KMS-11 (cell line): ENCODE results near the gene CAPN14.

Source experiments
- H2AFZ ChIP-seq: fragments of 200-600 bp; sonication (generic); 2 replicates; pipeline ENCODE4 v1.6.1; 2016; ENCODE audit warnings: antibody characterized with exemption, mixed run types, low read depth
- H3K27ac ChIP-seq: fragments of 200-600 bp; sonication (generic); 2 replicates; pipeline ENCODE4 v1.6.1; 2016; ENCODE audit warnings: mild to moderate bottlenecking, mixed run types
- H3K27me3 ChIP-seq: fragments of 200-600 bp; sonication (generic); 2 replicates; pipeline ENCODE4 v1.6.1; 2017; ENCODE audit warnings: mild to moderate bottlenecking, low read depth, mixed run types, moderate library complexity; ENCODE audit not compliant: insufficient read depth
- H3K36me3 ChIP-seq: fragments of 200-600 bp; sonication (generic); 2 replicates; pipeline ENCODE4 v1.6.1; 2017; ENCODE audit warnings: mild to moderate bottlenecking, mixed run types; ENCODE audit not compliant: insufficient read depth
- H3K4me1 ChIP-seq: fragments of 200-600 bp; sonication (generic); 2 replicates; pipeline ENCODE4 v1.6.1; 2016; ENCODE audit warnings: mild to moderate bottlenecking, low read depth, mixed run types; ENCODE audit not compliant: poor library complexity, severe bottlenecking
- H3K4me2 ChIP-seq: fragments of 200-600 bp; sonication (generic); 2 replicates; pipeline ENCODE4 v1.7.0; 2016; ENCODE audit warnings: mild to moderate bottlenecking, mixed run types
- H3K4me3 ChIP-seq: fragments of 200-600 bp; sonication (generic); IDR thresholded peaks from 2 replicates; pipeline ENCODE4 v1.6.1; 2017; ENCODE audit warnings: low read depth, low read length, mixed read lengths; ENCODE audit not compliant: insufficient read depth
- H3K79me2 ChIP-seq: fragments of 200-600 bp; sonication (generic); 2 replicates; pipeline ENCODE4 v1.6.1; 2016; ENCODE audit warnings: low read depth, mixed run types; ENCODE audit not compliant: insufficient read depth
- H3K9ac ChIP-seq: fragments of 200-600 bp; sonication (generic); 2 replicates; pipeline ENCODE4 v1.6.1; 2016; ENCODE audit warnings: mild to moderate bottlenecking, mixed run types
- H4K20me1 ChIP-seq: fragments of 200-600 bp; sonication (generic); 2 replicates; pipeline ENCODE4 v1.6.1; 2016; ENCODE audit warnings: mild to moderate bottlenecking, mixed run types; ENCODE audit not compliant: insufficient read depth
- CTCF ChIP-seq: fragments of 200-600 bp; sonication (generic); conservative IDR thresholded peaks from 2 replicates; pipeline ENCODE4 v1.6.1; 2017; ENCODE audit warnings: low read depth, mild to moderate bottlenecking, antibody characterized with exemption, low read length, moderate library complexity, mixed read lengths

The CAPN14 gene

DNA sequence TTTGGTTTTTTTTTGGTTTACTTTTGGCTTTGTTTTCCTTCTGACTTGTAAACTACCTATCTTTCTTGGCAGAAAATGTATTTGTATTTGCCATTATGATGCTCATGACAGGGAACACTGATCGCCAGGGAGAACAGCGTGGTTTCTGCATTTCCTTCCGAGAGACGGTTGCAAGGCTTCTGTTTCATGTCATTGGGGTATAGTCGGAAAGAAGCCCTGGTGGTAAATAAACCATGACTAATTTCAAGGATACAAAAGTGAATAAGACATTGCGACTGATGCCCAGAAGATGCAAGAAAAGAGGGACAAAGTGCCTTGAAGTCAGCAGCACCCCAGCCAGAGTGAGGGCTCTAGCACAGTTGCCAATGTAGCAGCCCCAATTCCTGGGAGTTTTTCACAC, 4.2 kb upstream of the CAPN14 start:
- Histone ChIP-seq H3K27ac (no peak overlapping the region), H3K27me3 (no peaks in the 10 kb centered on the region), H2AFZ (no peak overlapping the region), H3K79me2 (no peaks in the 10 kb centered on the region), H3K4me3 (no peak overlapping the region), H4K20me1 (no peaks in the 10 kb centered on the region), H3K9ac (no peak overlapping the region), H3K36me3 (no peaks in the 10 kb centered on the region), H3K4me2 (no peak overlapping the region), H3K4me1 (peaks cover 16% of the 10 kb centered on the region)
- no peak for TF ChIP-seq CTCF

- H3K36me3 ChIP-seq, result no peaks in the 10 kb centered on the region
- H3K79me2 ChIP-seq, result no peaks in the 10 kb centered on the region
- H3K27ac ChIP-seq, result no peak overlapping the region
- no peak overlapping the region for H3K9ac ChIP-seq
- peaks cover 23% of the 10 kb centered on the region for H3K4me1 ChIP-seq
- no peaks in the 10 kb centered on the region for H4K20me1 ChIP-seq
- no peak overlapping the region for H2AFZ ChIP-seq
- no peaks in the 10 kb centered on the region for H3K27me3 ChIP-seq
- no peak overlapping the region for H3K4me3 ChIP-seq
- no peak for TF ChIP-seq CTCF
- H3K4me2 ChIP-seq, result no peak overlapping the region
Measured at GRCh38 chr2:31219131-31219969, 2.0 kb upstream of the CAPN14 start.

DNA sequence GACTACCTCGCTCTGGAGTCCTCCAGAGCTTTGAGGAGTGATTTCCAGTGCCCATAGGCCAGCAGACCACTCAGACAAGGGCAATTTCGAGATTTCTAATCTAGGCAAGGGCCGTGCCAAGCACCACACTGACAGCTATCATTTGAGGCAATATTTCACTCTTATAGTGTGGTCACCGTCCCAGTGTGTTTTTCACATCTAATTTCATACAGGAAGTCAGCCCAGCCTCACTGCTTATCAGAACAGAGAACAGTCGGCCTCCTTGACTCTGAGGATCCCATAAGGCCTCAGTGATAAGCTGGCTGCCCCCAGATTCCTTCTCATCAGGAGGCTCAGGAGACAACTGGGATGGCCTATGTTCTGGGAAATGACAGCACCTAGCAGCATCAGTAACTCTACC, 581 bp downstream of the CAPN14 start:
- no peaks in the 10 kb centered on the region for H3K36me3 ChIP-seq
- H3K27me3 ChIP-seq, result no peaks in the 10 kb centered on the region
- H3K4me1 ChIP-seq, result peaks cover 44% of the 10 kb centered on the region
- TF ChIP-seq CTCF, result no peak
- no peak overlapping the region for H3K9ac ChIP-seq
- H4K20me1 ChIP-seq, result no peaks in the 10 kb centered on the region
- H3K27ac ChIP-seq, result no peak overlapping the region
- H3K4me2 ChIP-seq, result no peak overlapping the region
- no peaks in the 10 kb centered on the region for H3K79me2 ChIP-seq
- H3K4me3 ChIP-seq, result no peak overlapping the region
- H2AFZ ChIP-seq, result no peak overlapping the region

GRCh38 chr2:31214444-31214915, 2.8 kb downstream of the CAPN14 start:
- H3K36me3 ChIP-seq, result no peaks in the 10 kb centered on the region
- no peak overlapping the region for H2AFZ ChIP-seq
- no peaks in the 10 kb centered on the region for H3K79me2 ChIP-seq
- no peak overlapping the region for H3K9ac ChIP-seq
- no peak for TF ChIP-seq CTCF
- H4K20me1 ChIP-seq, result no peaks in the 10 kb centered on the region
- H3K27ac ChIP-seq, result peak overlapping the region; percentile 53
- no peak overlapping the region for H3K4me3 ChIP-seq
- no peaks in the 10 kb centered on the region for H3K27me3 ChIP-seq
- peaks cover 44% of the 10 kb centered on the region for H3K4me1 ChIP-seq
- H3K4me2 ChIP-seq, result peak overlapping the region; percentile 50; the same call in 1 of the 2 replicates
